Testis (tissue), 2 donors: ENCODE measurements around the gene ZBTB7B.

Experiments used
- CTCF ChIP-seq, 3 experiments: fragments of 450-650 bp in 2 of 3; fragments of 200-600 bp in 1 of 3; sonication (generic) in 1 of 3; IDR thresholded peaks; one replicate each; pipeline ENCODE4 v1.5.1; 2016 to 2019; ENCODE audit warnings: antibody characterized with exemption in 3 of 3, mild to moderate bottlenecking in 2 of 3, moderate library complexity in 1 of 3
- POLR2A ChIP-seq: fragments of 450-650 bp; IDR thresholded peaks from one replicate; pipeline ENCODE4 v1.6.1; 2017; ENCODE audit warnings: antibody characterized with exemption, mild to moderate bottlenecking, moderate library complexity

GRCh38 chr1:155062151-155062686 is 59.6 kb downstream of the ZBTB7B start:
- no peak for TF ChIP-seq POLR2A
- no peak for TF ChIP-seq CTCF (IDR thresholded peaks at IDR 0.05)
